ENCODE measurements around the gene BCAT1. TPM values are rescaled to one million over a fixed set of nuclear protein-coding genes. Genes with fewer than 3 reads are reported as not detected.

BCAT1 gene
- total RNA-seq, 4 donors from 2014 or later: 3.9 to 36.3 (median 13.7) TPM

DNA sequence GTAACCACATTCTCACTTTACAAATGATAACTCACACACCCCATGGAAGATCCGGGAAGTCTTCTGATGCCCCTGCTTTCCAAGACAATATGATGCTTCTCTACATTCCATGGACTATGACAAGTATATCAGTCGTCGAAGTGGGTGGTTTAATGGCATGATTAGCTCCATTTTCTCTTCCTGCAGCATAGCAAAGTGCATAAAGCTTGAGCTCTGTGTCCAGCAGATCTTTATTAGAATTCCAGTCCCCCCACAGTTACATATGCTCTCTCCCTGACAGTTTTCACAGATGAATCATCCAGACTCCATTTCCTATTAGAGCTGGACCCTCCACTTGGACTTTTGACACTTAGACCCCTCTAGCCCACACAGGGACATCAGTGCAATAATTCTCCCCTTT, 174.9 kb downstream of the BCAT1 start:
- TF ChIP-seq, protein P1, sequence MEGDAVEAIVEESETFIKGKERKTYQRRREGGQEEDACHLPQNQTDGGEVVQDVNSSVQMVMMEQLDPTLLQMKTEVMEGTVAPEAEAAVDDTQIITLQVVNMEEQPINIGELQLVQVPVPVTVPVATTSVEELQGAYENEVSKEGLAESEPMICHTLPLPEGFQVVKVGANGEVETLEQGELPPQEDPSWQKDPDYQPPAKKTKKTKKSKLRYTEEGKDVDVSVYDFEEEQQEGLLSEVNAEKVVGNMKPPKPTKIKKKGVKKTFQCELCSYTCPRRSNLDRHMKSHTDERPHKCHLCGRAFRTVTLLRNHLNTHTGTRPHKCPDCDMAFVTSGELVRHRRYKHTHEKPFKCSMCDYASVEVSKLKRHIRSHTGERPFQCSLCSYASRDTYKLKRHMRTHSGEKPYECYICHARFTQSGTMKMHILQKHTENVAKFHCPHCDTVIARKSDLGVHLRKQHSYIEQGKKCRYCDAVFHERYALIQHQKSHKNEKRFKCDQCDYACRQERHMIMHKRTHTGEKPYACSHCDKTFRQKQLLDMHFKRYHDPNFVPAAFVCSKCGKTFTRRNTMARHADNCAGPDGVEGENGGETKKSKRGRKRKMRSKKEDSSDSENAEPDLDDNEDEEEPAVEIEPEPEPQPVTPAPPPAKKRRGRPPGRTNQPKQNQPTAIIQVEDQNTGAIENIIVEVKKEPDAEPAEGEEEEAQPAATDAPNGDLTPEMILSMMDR (IDR thresholded peaks at IDR 0.05): no peak
- TF ChIP-seq POLR2A (IDR thresholded peaks at IDR 0.05): no peak
- no peaks in the 10 kb centered on the region for H3K9me3 ChIP-seq
- no peaks in the 10 kb centered on the region for H3K27me3 ChIP-seq
- DNase-seq: no peak
- no peak overlapping the region for H3K27ac ChIP-seq
- H3K4me3 ChIP-seq: no peak overlapping the region
- H3K36me3 ChIP-seq: no peaks in the 10 kb centered on the region
- no peaks in the 10 kb centered on the region for H3K4me1 ChIP-seq

DNA sequence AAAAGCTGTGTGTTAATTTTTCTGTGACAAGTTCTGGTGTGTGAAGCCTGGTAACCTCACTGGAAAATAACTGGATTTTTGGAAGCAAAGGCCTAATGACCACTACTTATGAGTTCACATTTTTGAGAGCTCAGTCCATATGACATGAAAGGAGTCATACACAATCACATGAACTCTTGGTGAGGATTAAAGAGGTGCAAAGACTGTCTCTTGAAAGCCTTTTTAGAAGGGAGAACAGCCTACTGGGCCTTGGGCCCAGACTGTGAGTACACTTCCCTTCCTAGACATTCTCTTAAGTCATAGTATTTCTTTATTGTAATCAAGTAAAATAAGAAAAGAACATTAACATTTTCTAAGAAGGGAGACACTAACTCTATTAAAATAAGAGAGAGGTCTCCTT, 176.1 kb downstream of the BCAT1 start:
- H3K4me3 ChIP-seq: no peak overlapping the region
- TF ChIP-seq, protein P1 (IDR thresholded peaks at IDR 0.05): no peak
- no peak for TF ChIP-seq POLR2A (IDR thresholded peaks at IDR 0.05)
- no peaks in the 10 kb centered on the region for H3K36me3 ChIP-seq
- no peaks in the 10 kb centered on the region for H3K4me1 ChIP-seq
- H3K27me3 ChIP-seq: no peaks in the 10 kb centered on the region
- no peak overlapping the region for H3K27ac ChIP-seq
- no peak for DNase-seq
- H3K9me3 ChIP-seq: no peaks in the 10 kb centered on the region

DNA sequence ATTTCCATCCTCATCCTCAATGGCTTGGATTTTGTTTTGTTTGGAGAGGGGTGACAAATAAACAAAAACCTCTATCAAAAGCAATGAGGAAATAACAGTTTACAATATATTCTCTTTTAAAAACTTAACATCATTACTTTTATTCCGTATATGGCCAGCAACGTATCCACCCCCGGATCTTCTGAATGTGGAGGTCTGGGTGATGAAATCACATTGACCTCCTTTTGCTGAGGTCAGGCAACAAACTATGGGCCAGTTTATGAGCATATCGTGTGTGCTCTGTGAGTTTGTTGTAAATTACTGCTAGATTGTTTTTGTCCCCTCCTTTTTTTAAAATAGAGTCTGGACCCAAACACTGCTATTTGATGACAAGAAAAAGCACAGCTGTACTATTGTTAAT, 178.1 kb downstream of the BCAT1 start:
- Histone ChIP-seq H3K27ac (no peak overlapping the region), H3K27me3 (no peaks in the 10 kb centered on the region), H3K4me1 (no peaks in the 10 kb centered on the region), H3K36me3 (no peaks in the 10 kb centered on the region), H3K9me3 (no peaks in the 10 kb centered on the region), H3K4me3 (no peak overlapping the region)
- TF ChIP-seq, protein P1 (IDR thresholded peaks at IDR 0.05): no peak
- TF ChIP-seq POLR2A (IDR thresholded peaks at IDR 0.05): no peak
- DNase-seq: no peak

DNA sequence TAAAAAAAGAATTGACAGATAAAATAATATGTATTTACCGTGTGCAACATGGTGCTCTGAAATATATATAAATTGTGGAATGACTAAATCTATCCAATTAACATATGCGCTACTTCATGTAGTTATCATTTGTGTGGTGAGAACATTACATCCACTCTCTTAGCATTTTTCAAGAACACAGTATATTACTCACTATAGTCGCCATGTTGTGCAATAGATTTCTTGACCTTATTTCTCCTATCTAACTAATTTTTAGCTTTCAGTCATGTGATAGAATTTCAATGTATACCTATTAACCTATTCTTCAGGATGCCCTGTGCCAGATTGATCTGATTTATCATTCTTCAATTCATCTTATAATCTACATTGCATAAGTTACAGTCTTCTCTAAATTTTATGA, 178.6 kb downstream of the BCAT1 start:
- no peak for DNase-seq
- no peaks in the 10 kb centered on the region for H3K27me3 ChIP-seq
- TF ChIP-seq, protein P1 (IDR thresholded peaks at IDR 0.05): no peak
- H3K4me1 ChIP-seq: no peaks in the 10 kb centered on the region
- H3K4me3 ChIP-seq: no peak overlapping the region
- no peaks in the 10 kb centered on the region for H3K36me3 ChIP-seq
- H3K27ac ChIP-seq: no peak overlapping the region
- no peaks in the 10 kb centered on the region for H3K9me3 ChIP-seq

DNA sequence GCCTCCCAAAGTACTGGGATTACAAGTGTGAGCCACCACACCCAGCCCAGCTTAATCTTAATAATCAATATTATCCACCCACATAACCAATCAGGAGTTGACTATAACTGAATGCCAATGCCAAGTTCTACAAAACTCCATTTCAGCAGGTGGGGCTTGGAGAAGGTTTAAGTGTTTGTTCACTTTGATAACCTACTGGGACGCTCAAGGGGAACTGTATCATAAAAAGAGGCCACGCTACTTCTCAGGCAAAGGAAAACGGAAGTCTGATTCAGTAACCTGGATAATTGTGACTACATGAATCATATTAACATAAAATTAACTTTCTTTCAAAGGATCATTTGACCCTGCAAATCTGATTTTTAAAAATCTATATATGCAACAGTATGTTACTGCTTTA, 179.2 kb downstream of the BCAT1 start:
- H3K4me3 ChIP-seq: no peak overlapping the region
- H3K27me3 ChIP-seq: no peaks in the 10 kb centered on the region
- H3K9me3 ChIP-seq: no peaks in the 10 kb centered on the region
- no peaks in the 10 kb centered on the region for H3K36me3 ChIP-seq
- DNase-seq: no peak
- TF ChIP-seq POLR2A (IDR thresholded peaks at IDR 0.05): no peak
- TF ChIP-seq, protein P1 (IDR thresholded peaks at IDR 0.05): no peak
- H3K4me1 ChIP-seq: no peaks in the 10 kb centered on the region
- no peak overlapping the region for H3K27ac ChIP-seq

DNA sequence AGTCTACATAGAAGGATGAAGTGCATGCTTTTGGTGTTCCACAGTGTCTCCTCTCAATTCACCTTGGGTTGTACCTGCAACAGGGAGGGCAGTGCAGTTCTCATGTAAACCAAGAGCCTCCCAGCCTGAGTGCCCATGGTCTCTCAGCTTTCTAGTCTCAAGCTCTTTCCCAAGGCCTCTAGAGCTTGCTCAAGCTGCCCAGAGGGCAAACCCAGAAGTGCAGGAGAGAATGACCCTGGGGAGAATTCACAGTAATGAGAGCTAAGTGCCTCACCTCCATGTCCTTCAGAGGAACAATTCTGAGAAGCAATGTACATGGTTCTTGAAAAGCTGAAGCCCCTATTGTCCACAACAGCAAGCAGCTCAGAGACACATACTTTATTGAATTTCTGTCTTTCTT, 180.5 kb downstream of the BCAT1 start:
- no peaks in the 10 kb centered on the region for H3K27me3 ChIP-seq

More for the DNA sequence above, 180.5 kb downstream of the BCAT1 start:
- DNase-seq: no peak
- Histone ChIP-seq H3K36me3 (no peaks in the 10 kb centered on the region), H3K27ac (no peak overlapping the region), H3K4me1 (no peaks in the 10 kb centered on the region), H3K4me3 (no peak overlapping the region), H3K9me3 (no peaks in the 10 kb centered on the region)
- TF ChIP-seq, protein P1 (IDR thresholded peaks at IDR 0.05): no peak
- no peak for TF ChIP-seq POLR2A (IDR thresholded peaks at IDR 0.05)

Data from Peyer's patch (tissue), 4 donors.